Measurements from ENCODE around the gene SERPINA1.

The SERPINA1 gene

DNA sequence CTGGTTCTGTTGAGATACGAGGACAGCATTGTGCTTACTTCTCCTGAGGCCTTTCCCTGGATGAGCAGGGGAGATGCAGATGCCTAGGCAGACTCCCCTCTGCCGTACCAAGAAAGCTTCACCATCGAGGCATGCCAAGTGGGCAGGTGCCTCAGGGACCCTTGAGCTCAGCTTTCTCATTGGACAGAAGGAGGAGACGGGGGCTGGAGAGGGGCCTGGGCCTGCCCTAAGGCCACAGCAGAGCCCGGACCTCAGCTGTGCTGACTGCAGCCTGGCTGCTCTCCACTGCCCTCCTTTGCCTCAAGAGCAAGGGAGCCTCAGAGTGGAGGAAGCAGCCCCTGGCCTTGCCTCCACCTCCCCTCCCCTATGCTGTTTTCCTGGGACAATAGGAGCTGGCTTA, 23.4 kb downstream of the SERPINA1 start:
- Histone ChIP-seq H3K4me3 (ENCODE audit: low read depth, low read length) (no peak overlapping the region), H3K9me3 (no peaks in the 10 kb centered on the region), H3K4me1 (no peaks in the 10 kb centered on the region), H3K27me3 (no peaks in the 10 kb centered on the region; the same call in 1 of the 2 replicates), H3K36me3 (no peaks in the 10 kb centered on the region)
- TF ChIP-seq, protein P1, sequence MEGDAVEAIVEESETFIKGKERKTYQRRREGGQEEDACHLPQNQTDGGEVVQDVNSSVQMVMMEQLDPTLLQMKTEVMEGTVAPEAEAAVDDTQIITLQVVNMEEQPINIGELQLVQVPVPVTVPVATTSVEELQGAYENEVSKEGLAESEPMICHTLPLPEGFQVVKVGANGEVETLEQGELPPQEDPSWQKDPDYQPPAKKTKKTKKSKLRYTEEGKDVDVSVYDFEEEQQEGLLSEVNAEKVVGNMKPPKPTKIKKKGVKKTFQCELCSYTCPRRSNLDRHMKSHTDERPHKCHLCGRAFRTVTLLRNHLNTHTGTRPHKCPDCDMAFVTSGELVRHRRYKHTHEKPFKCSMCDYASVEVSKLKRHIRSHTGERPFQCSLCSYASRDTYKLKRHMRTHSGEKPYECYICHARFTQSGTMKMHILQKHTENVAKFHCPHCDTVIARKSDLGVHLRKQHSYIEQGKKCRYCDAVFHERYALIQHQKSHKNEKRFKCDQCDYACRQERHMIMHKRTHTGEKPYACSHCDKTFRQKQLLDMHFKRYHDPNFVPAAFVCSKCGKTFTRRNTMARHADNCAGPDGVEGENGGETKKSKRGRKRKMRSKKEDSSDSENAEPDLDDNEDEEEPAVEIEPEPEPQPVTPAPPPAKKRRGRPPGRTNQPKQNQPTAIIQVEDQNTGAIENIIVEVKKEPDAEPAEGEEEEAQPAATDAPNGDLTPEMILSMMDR (IDR thresholded peaks at IDR 0.05; ENCODE audit: low read depth, low read length): no peak
- no peak for DNase-seq

DNA sequence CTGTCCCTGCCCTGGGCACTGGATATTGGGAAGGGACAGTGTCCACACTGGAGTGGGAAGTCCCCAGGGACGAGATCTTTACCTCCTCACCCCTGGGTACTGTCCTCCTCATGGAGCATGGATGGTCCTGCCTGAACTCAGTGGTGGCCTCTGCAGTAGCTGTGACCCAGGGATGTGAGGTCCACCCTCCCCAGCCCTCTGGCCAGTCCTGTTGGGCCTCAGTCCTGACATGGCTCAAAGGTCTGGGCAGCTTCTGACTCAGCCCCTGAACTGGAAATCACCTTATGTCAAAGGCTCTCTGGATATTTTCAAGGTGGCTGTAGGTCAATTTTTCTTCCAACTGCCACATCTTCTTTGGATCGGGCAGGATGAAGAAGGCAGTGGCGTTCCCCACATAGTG, 24.4 kb downstream of the SERPINA1 start:
- Histone ChIP-seq H3K4me1 (no peaks in the 10 kb centered on the region), H3K27me3 (no peaks in the 10 kb centered on the region; the same call in 1 of the 2 replicates), H3K4me3 (ENCODE audit: low read depth, low read length) (no peak overlapping the region), H3K36me3 (no peaks in the 10 kb centered on the region), H3K9me3 (no peaks in the 10 kb centered on the region)
- no peak for DNase-seq
- TF ChIP-seq, protein P1 (IDR thresholded peaks at IDR 0.05; ENCODE audit: low read depth, low read length): no peak

DNA sequence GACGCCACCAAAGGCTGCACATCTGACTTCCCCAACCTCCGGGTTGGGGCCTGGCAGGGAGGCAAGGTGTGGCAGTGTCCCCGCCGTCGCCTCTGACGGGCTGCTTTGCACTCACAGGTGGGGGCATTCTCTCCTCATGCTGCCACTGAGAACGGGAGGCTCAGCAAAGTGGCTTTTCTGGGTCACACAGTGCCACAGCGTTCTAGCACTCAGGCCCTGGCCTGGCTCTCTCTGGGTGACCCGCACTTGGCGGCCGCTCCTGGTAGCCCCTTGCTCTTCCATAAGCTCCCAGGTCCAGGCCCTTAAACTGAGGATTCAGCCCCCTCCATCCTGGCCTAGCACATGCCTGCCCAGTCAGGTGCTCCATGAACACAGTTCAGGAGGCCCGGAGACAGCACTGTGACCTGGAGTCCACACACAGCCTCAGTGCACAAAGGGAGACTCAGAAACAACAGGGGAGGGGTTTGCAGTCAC, 25.2 kb downstream of the SERPINA1 start:
- Histone ChIP-seq H3K27me3 (no peaks in the 10 kb centered on the region; the same call in 1 of the 2 replicates), H3K4me1 (no peaks in the 10 kb centered on the region), H3K36me3 (no peaks in the 10 kb centered on the region), H3K9me3 (no peaks in the 10 kb centered on the region), H3K4me3 (ENCODE audit: low read depth, low read length) (no peak overlapping the region)
- TF ChIP-seq, protein P1 (IDR thresholded peaks at IDR 0.05; ENCODE audit: low read depth, low read length): no peak
- DNase-seq: no peak

DNA sequence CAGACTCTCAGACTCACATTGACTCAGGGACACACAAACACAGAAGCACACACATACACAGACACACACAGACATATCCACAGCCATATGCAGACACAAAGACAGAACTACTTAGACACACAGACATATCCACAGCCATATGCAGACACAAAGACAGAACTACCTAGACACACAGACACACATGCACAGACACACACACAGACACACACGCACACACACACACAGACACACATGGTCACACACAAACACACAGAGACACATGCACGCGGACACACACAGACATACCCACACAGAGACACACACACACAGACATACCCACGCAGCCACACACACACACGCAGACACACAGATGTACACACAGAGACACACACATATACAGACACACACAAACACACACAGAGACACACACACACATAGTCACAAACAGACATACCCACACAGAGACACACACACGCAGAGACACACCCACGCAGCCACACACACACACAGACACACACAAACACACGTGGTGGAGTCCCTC, 25.7 kb downstream of the SERPINA1 start:
- H3K36me3 ChIP-seq: no peaks in the 10 kb centered on the region
- no peaks in the 10 kb centered on the region for H3K4me1 ChIP-seq
- TF ChIP-seq, protein P1 (IDR thresholded peaks at IDR 0.05; ENCODE audit: low read depth, low read length): no peak
- DNase-seq: no peak
- H3K27me3 ChIP-seq: no peaks in the 10 kb centered on the region; the same call in 1 of the 2 replicates
- H3K9me3 ChIP-seq: no peaks in the 10 kb centered on the region
- no peak overlapping the region for H3K4me3 ChIP-seq (ENCODE audit: low read depth, low read length)

DNA sequence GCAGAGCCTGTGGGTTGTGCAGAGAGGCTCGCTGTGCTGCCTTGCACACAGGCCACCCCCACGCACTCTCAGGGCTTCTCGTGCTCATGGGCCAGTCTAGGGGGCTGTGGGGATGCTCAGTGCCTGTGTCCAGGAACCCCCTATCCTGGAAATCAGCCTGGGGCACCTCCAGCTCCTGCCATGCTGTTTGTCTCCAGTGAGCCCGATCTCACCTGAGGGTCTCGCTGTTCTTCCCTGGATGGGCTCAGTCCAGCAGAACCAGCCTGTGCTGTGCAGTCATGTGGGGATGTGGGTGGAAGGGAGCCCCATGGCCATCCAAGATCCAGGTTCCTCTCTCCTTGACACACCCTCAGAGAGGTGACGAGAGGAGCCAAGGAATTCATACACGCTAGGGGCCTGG, 26.7 kb downstream of the SERPINA1 start:
- H3K4me1 ChIP-seq: no peaks in the 10 kb centered on the region
- DNase-seq: no peak
- no peaks in the 10 kb centered on the region for H3K36me3 ChIP-seq
- TF ChIP-seq, protein P1 (IDR thresholded peaks at IDR 0.05; ENCODE audit: low read depth, low read length): no peak
- H3K27me3 ChIP-seq: no peaks in the 10 kb centered on the region; the same call in 1 of the 2 replicates
- H3K9me3 ChIP-seq: no peaks in the 10 kb centered on the region
- H3K4me3 ChIP-seq (ENCODE audit: low read depth, low read length): no peak overlapping the region

DNA sequence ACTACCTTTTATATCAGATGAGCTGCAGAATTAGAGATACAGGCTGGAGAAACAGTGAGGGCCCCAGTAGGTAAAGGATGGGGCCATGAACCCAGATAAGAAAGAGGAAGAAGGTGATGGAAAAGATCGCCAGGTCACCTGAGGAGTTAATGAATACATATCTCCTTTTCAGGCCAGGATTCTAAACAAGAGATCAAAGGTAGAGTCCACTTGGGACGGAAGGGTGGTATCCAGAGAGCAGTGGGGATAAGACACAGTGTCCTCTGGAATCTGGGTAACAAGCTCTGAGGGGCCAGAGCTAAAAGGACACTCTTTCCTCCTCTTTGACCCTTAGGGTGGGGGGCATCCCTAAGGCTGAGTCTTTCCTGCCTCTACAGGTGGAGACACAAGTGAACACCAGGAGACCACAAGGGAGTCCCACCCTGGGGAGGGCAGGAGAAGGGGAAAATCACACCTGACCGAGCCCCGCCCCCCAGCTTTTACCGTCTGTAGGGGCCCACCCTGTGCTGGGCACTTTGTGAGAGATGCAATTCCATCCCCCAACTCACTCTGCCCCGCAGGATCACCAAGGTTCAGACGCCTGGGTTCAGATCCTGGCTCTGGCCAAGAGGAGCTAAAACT, 27.3 kb downstream of the SERPINA1 start:
- Histone ChIP-seq H3K9me3 (no peaks in the 10 kb centered on the region), H3K4me1 (no peaks in the 10 kb centered on the region), H3K27me3 (peaks cover 3% of the 10 kb centered on the region), H3K4me3 (ENCODE audit: low read depth, low read length) (no peak overlapping the region), H3K36me3 (no peaks in the 10 kb centered on the region)
- DNase-seq: no peak
- TF ChIP-seq, protein P1 (IDR thresholded peaks at IDR 0.05; ENCODE audit: low read depth, low read length): no peak

Data from BE2C (cell line).